ENCODE results near the gene MRPL24. TPM values are rescaled to one million over a fixed set of nuclear protein-coding genes. Genes with fewer than 3 reads are reported as not detected.

Gene MRPL24
- total and polyA plus RNA-seq, 9 of the 15 experiments (the other 6 are each of a cell fraction or from before 2014, with no cell fraction given): 74.3 to 267 (median 113) TPM

GRCh38 chr1:156709031-156709430 is 31.9 kb downstream of the MRPL24 start (continued):
- TF ChIP-seq POLR2AphosphoS5 (IDR thresholded peaks at IDR 0.05; ENCODE audit: control insufficient read depth, insufficient read depth, low read depth, low read length): no peak

- H3K4me2 ChIP-seq (ENCODE audit: insufficient read depth, low read length): no peak overlapping the region
- intact Hi-C loops (cut with micrococcal nuclease) (no loop called here), in situ Hi-C loops (cut with MboI) (no loop called here)
- H3K9me3 ChIP-seq (replicated peaks; ENCODE audit: control insufficient read depth, insufficient read depth, low read depth, low read length): no peaks in the 10 kb centered on the region
- H3K27ac ChIP-seq (ENCODE audit: extremely low read depth, low read depth, low read length): no peak overlapping the region
- DNase-seq (ENCODE audit: extremely low read depth in 1 of 4, low spot score in 3 of 4) (no peak), ATAC-seq (no peak), FAIRE-seq (no peak)
- no peaks in the 10 kb centered on the region for H3K36me3 ChIP-seq (ENCODE audit: control insufficient read depth, insufficient read depth, low read length)
- no peak for TF ChIP-seq MTA1 (IDR thresholded peaks at IDR 0.05; ENCODE audit: borderline replicate concordance)
- no peak for TF ChIP-seq PHB (CRISPR knock-in tag; IDR thresholded peaks at IDR 0.05)
- TF ChIP-seq GATAD2B (IDR thresholded peaks at IDR 0.05; ENCODE audit: borderline replicate concordance): no peak
- TF ChIP-seq ZKSCAN8 (CRISPR knock-in tag; IDR thresholded peaks at IDR 0.05): no peak
- no peak for TF ChIP-seq ZNF449 (CRISPR knock-in tag; IDR thresholded peaks at IDR 0.05)
- TF ChIP-seq NCOA1 (IDR thresholded peaks at IDR 0.05; ENCODE audit: low read depth): no peak
- TF ChIP-seq, protein P1, sequence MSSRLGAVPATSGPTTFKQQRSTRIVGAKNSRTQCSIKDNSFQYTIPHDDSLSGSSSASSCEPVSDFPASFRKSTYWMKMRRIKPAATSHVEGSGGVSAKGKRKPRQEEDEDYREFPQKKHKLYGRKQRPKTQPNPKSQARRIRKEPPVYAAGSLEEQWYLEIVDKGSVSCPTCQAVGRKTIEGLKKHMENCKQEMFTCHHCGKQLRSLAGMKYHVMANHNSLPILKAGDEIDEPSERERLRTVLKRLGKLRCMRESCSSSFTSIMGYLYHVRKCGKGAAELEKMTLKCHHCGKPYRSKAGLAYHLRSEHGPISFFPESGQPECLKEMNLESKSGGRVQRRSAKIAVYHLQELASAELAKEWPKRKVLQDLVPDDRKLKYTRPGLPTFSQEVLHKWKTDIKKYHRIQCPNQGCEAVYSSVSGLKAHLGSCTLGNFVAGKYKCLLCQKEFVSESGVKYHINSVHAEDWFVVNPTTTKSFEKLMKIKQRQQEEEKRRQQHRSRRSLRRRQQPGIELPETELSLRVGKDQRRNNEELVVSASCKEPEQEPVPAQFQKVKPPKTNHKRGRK (tag; IDR thresholded peaks at IDR 0.05): no peak
- H4K20me1 ChIP-seq (replicated peaks; ENCODE audit: control insufficient read depth, insufficient read depth, low read length): no peaks in the 10 kb centered on the region
- CTCF ChIA-PET (ENCODE audit: low intra/inter-chr PET ratio): no interaction called here
- POLR2A ChIA-PET: interaction anchor here (0.6 to 3.0 kb wide), 6 partner anchors 10 to 25 kb away, joined by 3 to 12 read pairs (median 4); no protein-coding TSS in a partner anchor
- H3K27me3 ChIP-seq (ENCODE audit: control insufficient read depth in 2 of 2, insufficient read depth in 2 of 2, low read length in 2 of 2): no peaks in the 10 kb centered on the region
- peaks cover 7 to 26% of the 10 kb centered on the region in 2 experiments; a peak in 4 of 5 replicates for H3K4me1 ChIP-seq (replicated peaks in 1 of 2; ENCODE audit: control insufficient read depth in 2 of 2, insufficient read depth in 2 of 2, low read length in 2 of 2)
- no peak overlapping the region for H2AFZ ChIP-seq (ENCODE audit: low read depth, low read length)
- no peak overlapping the region for H3K9ac ChIP-seq (ENCODE audit: insufficient read depth in 1 of 2, low read depth in 2 of 2, low read length in 2 of 2)
- H3K9me1 ChIP-seq (ENCODE audit: control insufficient read depth, insufficient read depth, low read length): no peaks in the 10 kb centered on the region
- no TSS peak for BruUV-seq (replicated peaks)
- no peaks in the 10 kb centered on the region for H3K79me2 ChIP-seq (ENCODE audit: control insufficient read depth, insufficient read depth, low read length)
- no peak overlapping the region for H3K4me3 ChIP-seq
- 35% methylated on average over 3 of the region's 4 CpGs for WGBS (ENCODE audit: insufficient coverage, low coverage, missing lambda C conversion rate)
Observed at GRCh38 chr1:156708218-156708661, 32.6 kb downstream of the MRPL24 start.
